H9 (cell line): ENCODE results near the gene TAGLN3. TPM values are rescaled to one million over a fixed set of nuclear protein-coding genes. Genes with fewer than 3 reads are reported as not detected.

Experiments
- DNase-seq: peaks from one replicate; pipeline ENCODE4 v3.0.0-alpha.2; 2017
- H2AFZ ChIP-seq: one replicate; pipeline ENCODE4 v1.6.1; 2013; ENCODE audit warnings: mild to moderate bottlenecking, low read length, control low read depth, moderate library complexity
- H2AK5ac ChIP-seq: 2 replicates; pipeline ENCODE4 v1.6.1; 2013; ENCODE audit warnings: low read length, control low read depth, mixed read lengths; ENCODE audit not compliant: insufficient read length
- H2BK120ac ChIP-seq: one replicate; pipeline ENCODE4 v1.6.1; 2013; ENCODE audit warnings: low read depth, mild to moderate bottlenecking, low read length, control low read depth, inconsistent platforms; ENCODE audit not compliant: poor library complexity, severe bottlenecking
- H2BK12ac ChIP-seq: 2 replicates; pipeline ENCODE4 v1.6.1; 2013; ENCODE audit warnings: low read length, control low read depth, mixed read lengths, low read depth; ENCODE audit not compliant: insufficient read length
- H2BK15ac ChIP-seq: 2 replicates; pipeline ENCODE4 v1.6.1; 2013; ENCODE audit warnings: low read depth, low read length, control low read depth
- H2BK20ac ChIP-seq: one replicate; pipeline ENCODE4 v1.6.1; 2013; ENCODE audit warnings: low read depth, mild to moderate bottlenecking, low read length, control low read depth, inconsistent platforms; ENCODE audit not compliant: poor library complexity, severe bottlenecking
- H2BK5ac ChIP-seq: 2 replicates; pipeline ENCODE4 v1.6.1; 2013; ENCODE audit warnings: low read length, control low read depth, mixed read lengths; ENCODE audit not compliant: insufficient read length
- H3K14ac ChIP-seq: 2 replicates; pipeline ENCODE4 v1.6.1; 2013; ENCODE audit warnings: low read length, control low read depth; ENCODE audit not compliant: insufficient read depth
- H3K18ac ChIP-seq: 2 replicates; pipeline ENCODE4 v1.6.1; 2013; ENCODE audit warnings: low read depth, mild to moderate bottlenecking, mixed read lengths, low read length, control low read depth; ENCODE audit not compliant: insufficient read length
- H3K23ac ChIP-seq: 2 replicates; pipeline ENCODE4 v1.6.1; 2013; ENCODE audit warnings: low read length, control low read depth, mixed read lengths, low read depth; ENCODE audit not compliant: insufficient read length
- H3K23me2 ChIP-seq: 2 replicates; pipeline ENCODE4 v1.6.1; 2013; ENCODE audit warnings: low read depth, mild to moderate bottlenecking, mixed read lengths, low read length, control low read depth; ENCODE audit not compliant: insufficient read length, poor library complexity, severe bottlenecking
- H3K27ac ChIP-seq: 2 replicates; pipeline ENCODE4 v1.5.1; 2013; ENCODE audit warnings: low read length, control low read depth, mixed read lengths, low read depth; ENCODE audit not compliant: insufficient read length
- H3K27me3 ChIP-seq: 2 replicates; pipeline ENCODE4 v1.6.1; 2013; ENCODE audit warnings: low read length, control low read depth, inconsistent platforms; ENCODE audit not compliant: insufficient read depth
- H3K4ac ChIP-seq: 2 replicates; pipeline ENCODE4 v1.6.1; 2013; ENCODE audit warnings: low read depth, mild to moderate bottlenecking, control low read depth, inconsistent platforms, low read length, moderate library complexity
- H3K4me1 ChIP-seq: 2 replicates; pipeline ENCODE4 v1.6.1; 2013; ENCODE audit warnings: low read length, control low read depth, inconsistent platforms; ENCODE audit not compliant: insufficient read depth
- H3K4me2 ChIP-seq: 2 replicates; pipeline ENCODE4 v1.6.1; 2013; ENCODE audit warnings: low read length, control low read depth, mixed read lengths; ENCODE audit not compliant: insufficient read length, insufficient read depth
- H3K56ac ChIP-seq: 2 replicates; pipeline ENCODE4 v1.6.1; 2013; ENCODE audit warnings: low read depth, mild to moderate bottlenecking, mixed read lengths, low read length, control low read depth; ENCODE audit not compliant: insufficient read length
- H3K79me1 ChIP-seq: 2 replicates; pipeline ENCODE4 v1.6.1; 2013; ENCODE audit warnings: low read depth, mild to moderate bottlenecking, moderate library complexity, low read length, control low read depth, inconsistent platforms; ENCODE audit not compliant: insufficient read depth, poor library complexity, severe bottlenecking
- H3K79me2 ChIP-seq: 2 replicates; pipeline ENCODE4 v1.6.1; 2013; ENCODE audit warnings: low read length, control low read depth, inconsistent platforms; ENCODE audit not compliant: insufficient read depth
- H3K9ac ChIP-seq: 2 replicates; pipeline ENCODE4 v1.6.1; 2013; ENCODE audit warnings: low read length, control low read depth, mixed read lengths; ENCODE audit not compliant: insufficient read length; ENCODE audit errors: extremely low read depth
- H3K9me3 ChIP-seq: one replicate; pipeline ENCODE4 v1.6.1; 2013; ENCODE audit warnings: low read depth, low read length, inconsistent platforms; ENCODE audit not compliant: control insufficient read depth
- H3T11ph ChIP-seq: one replicate; pipeline ENCODE4 v1.6.1; 2013; ENCODE audit warnings: mild to moderate bottlenecking, low read length, control low read depth, inconsistent platforms
- H4K20me1 ChIP-seq: one replicate; pipeline ENCODE4 v1.6.1; 2013; ENCODE audit not compliant: control insufficient read depth, insufficient read length, insufficient read depth
- H4K5ac ChIP-seq: 2 replicates; pipeline ENCODE4 v1.6.1; 2013; ENCODE audit warnings: low read depth, mild to moderate bottlenecking, mixed read lengths, low read length, control low read depth; ENCODE audit not compliant: insufficient read length
- H4K8ac ChIP-seq: replicated peaks from 2 replicates; pipeline ENCODE4 v1.6.1; 2013; ENCODE audit warnings: low read length, control low read depth, mixed read lengths, low read depth; ENCODE audit not compliant: insufficient read length
- H4K91ac ChIP-seq: 2 replicates; pipeline ENCODE4 v1.6.1; 2013; ENCODE audit warnings: low read depth, mild to moderate bottlenecking, moderate library complexity, mixed read lengths, low read length, control low read depth; ENCODE audit not compliant: insufficient read length
- H3K27ac Mint-ChIP-seq, 3 experiments: 2 replicates in 2 of 3; 3 replicates in 1 of 3; pipeline ENCODE4 v1.8.0; 2020 to 2021; ENCODE audit warnings: mixed read lengths in 3 of 3, mild to moderate bottlenecking in 1 of 3, moderate library complexity in 1 of 3
- H3K27me3 Mint-ChIP-seq: 2 replicates; pipeline ENCODE4 v1.8.0; 2021; ENCODE audit warnings: low read depth, mild to moderate bottlenecking, moderate library complexity, mixed read lengths
- H3K36me3 Mint-ChIP-seq, 3 experiments: 2 replicates in 2 of 3; 3 replicates in 1 of 3; pipeline ENCODE4 v1.8.0; 2020 to 2021; ENCODE audit warnings: low read depth in 3 of 3, mixed read lengths in 3 of 3; ENCODE audit not compliant: insufficient read depth in 1 of 3
- H3K4me1 Mint-ChIP-seq, 2 experiments: 2 replicates each; pipeline ENCODE4 v1.8.0; 2020; ENCODE audit warnings: mixed read lengths in 2 of 2
- H3K4me3 Mint-ChIP-seq, 2 experiments: 2 replicates in 1 of 2; 3 replicates in 1 of 2; pipeline ENCODE4 v1.8.0; 2020 to 2021; ENCODE audit warnings: mild to moderate bottlenecking in 2 of 2, mixed read lengths in 2 of 2, moderate library complexity in 1 of 2
- H3K9me3 Mint-ChIP-seq, 2 experiments: 2 replicates in 1 of 2; 3 replicates in 1 of 2; pipeline ENCODE4 v1.8.0; 2020; ENCODE audit warnings: mild to moderate bottlenecking in 2 of 2, mixed read lengths in 2 of 2, moderate library complexity in 1 of 2
- WGBS: extraction: QIAGEN DNeasy Blood & Tissue Kit; methylation state at CpG from one replicate; pipeline ENCODE4 v1.1.7; 2013; ENCODE audit warnings: missing lambda C conversion rate, low lambda C conversion rate, mixed read lengths; ENCODE audit not compliant: insufficient read length; ENCODE audit errors: extremely low coverage; 5-methylcytosine and 5-hydroxymethylcytosine counted together
- total RNA-seq: library from RNA; stranded (reverse); gene quantifications from 2 replicates; pipeline ENCODE4 v1.2.1, GENCODE V29; 2021
- TF ChIP-seq, protein P1 (sequence below): fragments of 200-600 bp; sonication (generic); conservative IDR thresholded peaks from 3 replicates; pipeline ENCODE4 v1.8.0; 2021; ENCODE audit warnings: antibody characterized with exemption, mild to moderate bottlenecking

TAGLN3 gene
- total RNA-seq, 1 experiment from 2014 or later = 6.4 TPM

DNA sequence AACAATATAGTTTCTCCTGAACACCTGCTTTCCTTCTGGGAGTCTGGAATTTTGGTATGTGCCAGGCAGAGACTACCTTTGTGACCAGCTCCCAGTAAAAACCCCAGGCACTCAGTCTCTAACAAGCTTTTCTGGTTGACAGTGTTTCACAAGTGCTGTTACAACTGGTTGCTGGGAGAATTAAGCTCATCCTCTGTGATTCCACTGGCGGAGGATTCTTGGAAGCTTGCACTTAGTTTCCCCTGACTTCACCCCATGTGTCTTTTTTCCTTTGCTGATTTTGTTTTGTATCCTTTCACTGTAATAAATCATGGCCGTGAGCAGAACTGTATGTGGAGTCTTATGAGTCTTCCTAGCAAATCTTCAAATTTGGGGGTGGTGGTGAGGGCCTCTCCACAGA is 5.7 kb upstream of the TAGLN3 start:
- no peak overlapping the region for H3K18ac ChIP-seq
- no peak overlapping the region for H3K14ac ChIP-seq
- H4K20me1 ChIP-seq = no peaks in the 10 kb centered on the region
- H2BK120ac ChIP-seq = no peak overlapping the region
- no peak overlapping the region for H3K56ac ChIP-seq
- peaks cover 0 to 8% (median 8%) of the 10 kb centered on the region in 3 experiments; a peak in 5 of 7 replicates for H3K36me3 Mint-ChIP-seq
- peaks cover 9 to 12% of the 10 kb centered on the region in 2 experiments for H3K4me1 Mint-ChIP-seq
- H2BK20ac ChIP-seq = no peak overlapping the region
- no peak overlapping the region for H3K4me3 Mint-ChIP-seq
- no peak overlapping the region for H4K5ac ChIP-seq
- no peak overlapping the region for H2BK5ac ChIP-seq
- H3K79me2 ChIP-seq = no peaks in the 10 kb centered on the region
- no peaks in the 10 kb centered on the region for H3K9me3 Mint-ChIP-seq
- H3K9ac ChIP-seq = no peak overlapping the region
- H4K8ac ChIP-seq = no peak overlapping the region
- no peak overlapping the region for H2BK12ac ChIP-seq
- H3K4ac ChIP-seq = no peak overlapping the region
- no peaks in the 10 kb centered on the region for H3K23me2 ChIP-seq
- no peak overlapping the region for H2AK5ac ChIP-seq
- no peaks in the 10 kb centered on the region for H3K27me3 ChIP-seq
- no peak overlapping the region for H4K91ac ChIP-seq
- 0 out of 2 replicates have a peak, but pooled peaks cover 2% of the 10 kb centered on the region for H3K4me1 ChIP-seq
- no peak for DNase-seq
- TF ChIP-seq, protein P1, sequence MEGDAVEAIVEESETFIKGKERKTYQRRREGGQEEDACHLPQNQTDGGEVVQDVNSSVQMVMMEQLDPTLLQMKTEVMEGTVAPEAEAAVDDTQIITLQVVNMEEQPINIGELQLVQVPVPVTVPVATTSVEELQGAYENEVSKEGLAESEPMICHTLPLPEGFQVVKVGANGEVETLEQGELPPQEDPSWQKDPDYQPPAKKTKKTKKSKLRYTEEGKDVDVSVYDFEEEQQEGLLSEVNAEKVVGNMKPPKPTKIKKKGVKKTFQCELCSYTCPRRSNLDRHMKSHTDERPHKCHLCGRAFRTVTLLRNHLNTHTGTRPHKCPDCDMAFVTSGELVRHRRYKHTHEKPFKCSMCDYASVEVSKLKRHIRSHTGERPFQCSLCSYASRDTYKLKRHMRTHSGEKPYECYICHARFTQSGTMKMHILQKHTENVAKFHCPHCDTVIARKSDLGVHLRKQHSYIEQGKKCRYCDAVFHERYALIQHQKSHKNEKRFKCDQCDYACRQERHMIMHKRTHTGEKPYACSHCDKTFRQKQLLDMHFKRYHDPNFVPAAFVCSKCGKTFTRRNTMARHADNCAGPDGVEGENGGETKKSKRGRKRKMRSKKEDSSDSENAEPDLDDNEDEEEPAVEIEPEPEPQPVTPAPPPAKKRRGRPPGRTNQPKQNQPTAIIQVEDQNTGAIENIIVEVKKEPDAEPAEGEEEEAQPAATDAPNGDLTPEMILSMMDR = no peak
- no peak overlapping the region for H2AFZ ChIP-seq
- no peak overlapping the region for H3K27ac ChIP-seq
- no peak overlapping the region for H2BK15ac ChIP-seq
- no peaks in the 10 kb centered on the region for H3K79me1 ChIP-seq
- H3K27ac Mint-ChIP-seq = no peak overlapping the region
- H3K4me2 ChIP-seq = no peak overlapping the region
- H3T11ph ChIP-seq = no peak overlapping the region
- H3K27me3 Mint-ChIP-seq = peaks cover 11% of the 10 kb centered on the region
- no peak overlapping the region for H3K23ac ChIP-seq
- no CpG with 5 or more reads among the region's 2 CpGs for WGBS
- no peaks in the 10 kb centered on the region for H3K9me3 ChIP-seq
